ENCODE data around the gene KLHDC7B. TPM values are rescaled to one million over a fixed set of nuclear protein-coding genes. Genes with fewer than 3 reads are reported as not detected.

The KLHDC7B gene
- total RNA-seq (2014; rRNA removed; shearing (Covaris generic); ENCODE audit: low replicate concordance) = not detected in 2 replicates

DNA sequence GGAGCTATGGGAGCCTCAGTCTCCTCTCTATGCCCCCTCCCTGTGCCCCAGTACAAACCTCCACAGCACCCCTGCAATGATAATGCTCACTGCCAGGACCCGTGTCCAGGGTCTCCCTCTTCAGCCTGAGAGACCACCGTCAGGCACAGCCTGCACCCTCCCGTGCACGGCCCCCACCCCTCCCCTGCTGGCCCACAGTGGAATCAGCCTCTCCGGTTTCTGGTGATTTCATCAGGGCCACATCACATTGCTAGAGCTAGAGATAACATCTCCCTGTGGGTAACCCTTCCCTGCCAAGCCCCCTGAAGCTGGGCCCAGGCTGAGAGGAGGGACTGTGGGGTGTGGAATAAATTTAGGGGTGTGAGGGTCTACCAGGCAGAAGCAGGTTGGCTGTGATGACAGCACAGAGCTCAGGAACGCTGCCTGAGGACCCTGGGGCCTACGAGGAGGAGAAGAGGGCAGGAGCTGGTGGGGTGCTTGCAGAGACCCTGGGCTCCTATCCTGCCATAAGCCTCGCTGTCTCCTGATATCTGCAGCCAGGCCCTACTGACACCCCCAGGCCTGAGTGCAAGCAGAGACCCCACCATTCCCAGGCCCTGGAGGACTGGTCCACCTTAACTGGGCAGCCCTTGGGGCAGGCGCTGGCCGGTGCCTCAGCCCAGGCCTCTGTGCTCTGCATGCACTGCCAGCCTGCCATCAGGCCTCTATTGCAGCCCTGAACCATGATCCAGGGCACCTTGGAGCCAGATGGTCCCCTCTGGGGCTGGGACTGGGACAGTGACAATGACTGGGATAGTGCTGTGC is at the start of gene KLHDC7B:
Gene KLHDC7B, plus strand, starts transcription at position 378 of the 804 bp plus-strand sequence. Its CDS starts 345 bp downstream, at position 723.
- Histone ChIP-seq H3K27me3 (no peaks in the 10 kb centered on the region), H3K9me3 (no peaks in the 10 kb centered on the region), H3K36me3 (no peaks in the 10 kb centered on the region), H3K4me3 (no peak within 1 kb of the TSS)
- DNase-seq = no peak

DNA sequence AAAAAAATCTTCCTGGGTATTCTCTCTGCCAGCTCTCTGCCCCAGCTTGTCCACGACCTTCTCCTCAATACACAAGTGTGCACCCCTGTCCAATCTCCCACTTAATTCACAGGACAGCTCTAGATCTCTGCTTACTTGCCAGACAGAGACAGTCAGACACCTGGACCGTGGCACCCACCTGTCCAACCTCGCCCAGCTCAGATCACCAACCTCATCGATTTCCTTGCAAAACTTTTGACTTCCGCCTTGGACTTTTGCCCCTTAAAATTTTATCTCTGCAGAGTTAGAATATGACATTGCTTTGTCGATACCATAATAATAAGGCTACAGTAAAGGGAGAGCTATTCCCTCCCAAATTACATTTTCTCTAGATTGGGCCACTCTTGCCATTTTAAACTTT is 48.6 kb upstream of the KLHDC7B start:
- Histone ChIP-seq H3K4me3 (no peak overlapping the region), H3K9me3 (no peaks in the 10 kb centered on the region), H3K27me3 (no peaks in the 10 kb centered on the region), H3K36me3 (no peaks in the 10 kb centered on the region)
- DNase-seq = no peak

DNA sequence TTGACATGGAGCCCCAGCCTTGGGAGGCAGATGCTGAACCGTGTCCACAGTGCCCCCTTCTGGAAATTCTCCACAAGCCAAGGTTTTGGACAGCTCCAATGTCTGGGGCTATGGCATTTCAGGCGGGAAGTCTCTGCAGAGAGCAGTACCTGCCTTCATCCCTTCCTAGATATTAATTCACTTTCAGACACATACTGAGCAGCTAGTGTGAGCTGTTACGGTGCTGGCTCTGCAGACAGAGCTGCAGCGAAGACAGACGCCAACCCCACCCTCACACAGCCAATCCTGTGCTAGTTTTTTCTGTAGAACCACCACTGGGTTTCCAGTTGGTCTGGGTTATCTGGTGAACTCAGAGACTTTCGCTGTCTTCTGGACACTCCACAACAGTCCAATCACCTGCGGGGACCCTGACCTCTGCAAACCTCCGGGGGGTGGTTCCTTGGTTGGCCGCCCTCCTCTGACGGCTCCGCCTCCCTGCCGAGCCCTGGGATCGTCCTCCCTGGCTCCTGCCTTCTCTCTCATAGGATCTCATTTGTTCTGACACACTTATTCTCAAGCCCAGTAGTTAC is 47.3 kb upstream of the KLHDC7B start:
- Histone ChIP-seq H3K9me3 (no peaks in the 10 kb centered on the region), H3K4me3 (no peak overlapping the region), H3K36me3 (peaks cover 2% of the 10 kb centered on the region; the same call in 1 of the 2 replicates), H3K27me3 (no peaks in the 10 kb centered on the region)
- peak; percentile 44 for DNase-seq

DNA sequence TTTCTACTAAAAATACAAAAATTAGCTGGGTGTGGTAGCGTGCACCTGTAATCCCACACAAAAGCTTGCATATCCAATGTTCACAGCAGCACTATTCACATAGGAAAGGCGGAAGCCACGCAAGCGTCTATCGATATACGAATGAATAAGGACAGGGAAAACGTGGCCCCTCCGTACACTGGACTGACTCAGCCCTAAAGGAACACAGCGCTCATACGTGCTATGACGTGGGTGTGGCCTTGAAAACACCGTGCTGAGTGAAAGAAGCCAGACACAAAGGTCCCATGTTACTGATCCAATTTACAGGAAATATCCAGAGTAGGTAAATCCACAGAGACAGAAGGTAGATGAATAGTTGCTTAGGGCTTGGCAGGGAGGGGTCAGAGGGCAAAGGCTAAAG is 45.2 kb upstream of the KLHDC7B start:
- no peak for DNase-seq
- H3K9me3 ChIP-seq = no peaks in the 10 kb centered on the region
- H3K36me3 ChIP-seq = peaks cover 12% of the 10 kb centered on the region

DNA sequence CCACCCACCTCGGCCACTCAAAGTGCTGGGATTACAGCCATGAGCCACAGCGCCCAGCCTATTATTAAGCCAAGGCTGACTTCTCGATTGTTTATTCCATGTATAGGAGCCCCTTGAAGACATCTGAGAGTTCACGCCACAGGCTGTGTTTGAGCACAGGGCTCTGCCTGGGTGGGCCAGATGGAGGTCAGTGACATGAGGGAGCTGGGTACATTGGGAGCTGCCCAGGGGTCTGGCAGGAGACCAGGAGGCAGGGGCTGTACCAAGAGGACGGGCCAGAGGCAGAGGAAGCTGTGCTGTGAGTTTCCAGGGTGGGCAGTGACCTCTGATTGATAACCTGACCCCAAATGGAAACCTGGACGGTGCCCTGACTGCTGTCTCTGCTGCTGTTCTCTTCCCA is 43.6 kb upstream of the KLHDC7B start:
- Histone ChIP-seq H3K9me3 (no peaks in the 10 kb centered on the region), H3K27me3 (no peaks in the 10 kb centered on the region), H3K4me3 (no peak overlapping the region)

More for the DNA sequence above, 45.2 kb upstream of the KLHDC7B start:
- Histone ChIP-seq H3K27me3 (no peaks in the 10 kb centered on the region), H3K4me3 (no peak overlapping the region)

DNA sequence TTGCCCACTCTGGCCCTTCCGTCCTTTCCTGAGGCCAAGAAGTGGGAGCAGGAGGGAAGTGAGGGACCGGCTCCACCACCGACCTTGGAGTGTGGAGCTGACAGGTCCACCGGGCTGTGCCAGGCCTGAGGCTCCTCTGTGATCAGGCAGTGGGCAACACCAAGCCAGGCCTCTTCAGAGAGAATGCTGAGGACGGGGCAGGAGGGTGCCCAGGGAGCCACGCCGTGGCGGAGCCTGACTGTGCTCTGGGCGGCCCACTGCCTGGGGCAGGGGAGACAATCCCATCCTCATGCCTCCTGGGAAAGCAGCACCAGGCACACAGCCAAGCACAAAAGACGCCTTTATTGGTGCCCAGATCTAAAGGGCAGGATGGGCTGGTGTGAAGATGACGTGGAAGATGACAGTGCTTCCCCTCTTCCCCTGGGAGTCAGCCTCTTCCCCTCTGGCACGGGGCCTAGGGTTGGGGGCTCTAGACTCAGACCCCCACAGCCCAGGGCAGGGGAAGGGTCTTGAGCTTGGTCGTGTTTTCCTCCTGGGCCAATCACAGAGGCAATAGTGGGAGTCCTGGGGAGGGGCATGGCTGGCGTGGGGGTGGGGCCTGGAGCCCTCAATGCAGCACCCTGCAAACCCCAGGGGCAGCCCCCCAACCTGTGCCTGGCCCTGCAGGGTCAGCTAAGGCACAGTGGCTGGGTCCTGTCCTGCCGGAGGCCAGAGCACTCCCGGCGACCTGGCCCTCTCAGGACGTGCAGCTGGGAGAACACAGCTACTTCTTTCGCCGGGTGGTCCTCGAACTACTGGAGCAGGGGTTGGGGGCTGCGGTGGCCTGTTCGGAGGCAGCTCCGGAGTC is 42.8 kb upstream of the KLHDC7B start:
- H3K36me3 ChIP-seq = peaks cover 18% of the 10 kb centered on the region
- H3K9me3 ChIP-seq = no peaks in the 10 kb centered on the region
- no peaks in the 10 kb centered on the region for H3K27me3 ChIP-seq
- H3K4me3 ChIP-seq = no peak overlapping the region
- no peak for DNase-seq

More for the DNA sequence above, 43.6 kb upstream of the KLHDC7B start:
- DNase-seq = no peak
- peaks cover 18% of the 10 kb centered on the region for H3K36me3 ChIP-seq

DNA sequence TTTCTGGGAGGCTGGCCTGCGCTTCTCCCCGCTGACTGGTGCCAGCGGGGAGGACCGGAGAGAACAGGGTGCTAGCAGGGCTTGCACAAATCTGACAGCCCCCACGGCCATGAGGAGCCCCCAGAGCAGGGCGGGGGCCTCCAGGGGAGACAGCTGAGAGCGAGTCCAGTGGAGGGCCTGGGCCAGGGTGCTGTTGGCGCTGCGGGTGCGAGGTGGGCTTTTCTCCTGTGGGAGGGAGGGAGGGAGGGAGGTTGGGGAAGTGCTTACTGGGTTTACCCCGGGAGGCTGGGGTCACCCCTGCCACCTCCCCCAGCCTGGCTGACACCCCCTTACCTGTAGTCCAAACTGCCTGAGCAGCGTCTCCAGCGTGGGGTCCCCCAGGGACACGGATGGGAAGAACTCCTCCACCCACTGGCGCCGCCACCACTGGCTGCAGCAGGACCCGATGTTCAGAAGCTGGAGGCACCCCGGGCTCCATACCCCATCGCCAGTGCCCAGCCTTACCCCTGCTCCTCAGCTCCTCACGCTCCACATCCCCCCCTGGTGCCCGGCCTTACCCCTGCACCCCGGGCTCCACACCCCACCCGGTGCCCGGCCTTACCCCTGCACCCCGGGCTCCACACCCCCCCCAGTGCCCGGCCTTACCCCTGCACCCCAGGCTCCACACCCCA is 42.1 kb upstream of the KLHDC7B start:
- Histone ChIP-seq H3K4me3 (no peak overlapping the region), H3K36me3 (peaks cover 18% of the 10 kb centered on the region), H3K27me3 (no peaks in the 10 kb centered on the region), H3K9me3 (no peaks in the 10 kb centered on the region)
- no peak for DNase-seq

DNA sequence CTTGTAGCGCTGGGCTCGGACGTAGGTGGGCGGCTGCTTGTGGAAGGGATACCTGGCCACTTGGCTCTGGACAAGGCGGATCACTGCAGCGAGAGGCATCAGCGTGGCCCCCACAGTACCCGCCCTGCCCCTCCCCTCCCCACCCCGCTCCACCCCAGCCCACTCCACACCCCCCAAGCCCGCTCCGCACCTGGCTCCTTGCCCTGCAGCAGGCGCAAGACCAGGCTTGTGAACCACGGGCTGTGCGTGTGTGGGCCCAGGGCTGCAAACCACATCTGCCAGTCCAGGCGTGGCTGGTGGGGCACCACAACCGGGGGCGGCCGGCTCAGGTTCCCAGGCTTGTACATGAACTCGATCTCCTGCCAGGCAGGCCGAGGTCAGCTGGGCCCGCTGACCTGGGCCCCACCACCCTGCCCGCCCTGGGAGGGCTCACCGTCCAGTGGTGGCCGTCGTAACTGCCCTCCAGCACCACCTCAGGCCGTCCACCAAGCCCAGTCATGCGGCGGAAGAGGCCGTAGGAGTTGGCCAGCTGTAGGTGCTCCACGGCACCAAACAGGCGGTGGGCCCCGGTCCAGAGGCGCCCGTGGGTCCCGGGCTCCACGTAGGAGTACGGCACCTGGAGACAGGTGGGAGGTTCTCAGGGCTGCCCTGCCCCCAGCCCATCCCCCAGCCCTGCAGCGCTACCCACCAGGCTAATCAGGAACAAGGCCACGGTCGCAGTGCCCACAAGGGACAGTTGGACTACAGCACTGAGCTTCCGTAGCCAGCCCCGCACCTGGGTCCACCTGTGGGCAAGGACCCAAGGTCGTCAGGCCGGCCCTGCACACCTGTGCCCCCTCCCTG is 41.1 kb upstream of the KLHDC7B start:
- Histone ChIP-seq H3K36me3 (peaks cover 18% of the 10 kb centered on the region), H3K4me3 (no peak overlapping the region), H3K9me3 (no peaks in the 10 kb centered on the region), H3K27me3 (no peaks in the 10 kb centered on the region)
- no peak for DNase-seq

DNA sequence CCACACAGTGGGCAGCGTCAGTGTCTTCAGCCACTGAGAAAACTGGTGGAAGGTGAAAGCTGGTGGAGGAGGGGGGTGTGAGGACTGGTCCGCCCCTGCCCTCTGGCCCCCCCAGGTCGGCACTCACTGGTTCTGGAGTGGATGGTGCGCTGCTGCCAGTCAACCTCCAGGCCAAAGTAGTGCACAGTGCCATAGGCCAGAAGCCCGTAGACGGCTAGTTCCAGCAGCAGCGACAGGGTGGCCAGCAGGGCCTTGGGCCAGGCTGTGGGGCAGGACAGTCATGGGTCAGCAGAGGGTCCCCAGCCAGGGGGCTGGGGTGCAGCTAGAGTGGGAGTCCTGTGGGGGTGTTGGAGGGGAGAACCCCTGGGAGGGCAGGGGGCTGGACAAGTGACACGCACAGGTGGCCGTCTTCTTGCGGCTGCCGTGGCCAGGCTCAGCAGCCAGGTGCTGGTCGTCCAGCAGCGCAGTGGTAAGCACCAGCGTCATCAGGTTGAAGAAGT is 40.4 kb upstream of the KLHDC7B start:
- Histone ChIP-seq H3K27me3 (no peaks in the 10 kb centered on the region), H3K4me3 (no peak overlapping the region), H3K9me3 (no peaks in the 10 kb centered on the region), H3K36me3 (peaks cover 19% of the 10 kb centered on the region)
- no peak for DNase-seq

DNA sequence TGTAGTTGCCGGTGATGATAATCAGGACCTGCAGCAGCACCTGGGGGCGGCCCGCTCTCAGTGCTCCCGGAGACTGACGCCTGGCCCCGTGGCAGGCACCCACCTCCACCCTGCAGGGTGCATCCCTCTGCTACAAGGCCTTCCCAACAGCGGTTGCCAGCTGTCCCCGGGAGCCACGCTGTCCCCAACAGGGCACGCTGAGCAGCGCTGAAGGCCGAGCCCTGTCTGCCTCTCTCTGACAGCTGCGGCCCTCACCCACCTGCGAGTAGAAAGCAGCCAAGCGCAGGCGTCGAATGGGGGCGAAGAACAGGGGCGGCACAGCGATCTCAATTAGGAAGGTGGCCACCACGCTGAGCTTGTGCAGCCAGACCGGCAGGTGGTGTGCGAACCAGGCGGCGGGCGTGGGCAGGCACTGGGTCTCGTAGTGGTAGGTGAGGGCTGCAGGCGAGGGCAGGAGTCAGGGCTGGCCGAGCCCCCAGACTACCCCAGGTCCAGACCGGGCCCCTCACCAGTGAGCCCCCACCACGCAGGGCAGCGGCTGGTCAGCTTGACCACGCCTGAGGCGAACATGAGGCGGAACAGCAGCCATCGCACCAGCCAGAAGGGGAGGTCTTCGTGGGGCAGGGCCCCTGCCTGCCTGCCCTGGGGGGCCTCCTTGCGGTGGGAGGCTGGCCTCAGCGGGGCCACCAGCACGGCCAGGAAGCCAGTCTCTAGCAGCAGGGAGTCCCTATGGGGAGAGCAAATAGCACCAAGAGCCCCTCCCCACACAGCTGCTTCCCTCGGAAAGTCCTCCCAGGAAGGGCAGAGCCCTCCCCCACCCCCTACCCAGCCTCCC is 39.7 kb upstream of the KLHDC7B start:
- no peaks in the 10 kb centered on the region for H3K9me3 ChIP-seq
- peaks cover 22% of the 10 kb centered on the region for H3K36me3 ChIP-seq
- DNase-seq = no peak
- H3K27me3 ChIP-seq = no peaks in the 10 kb centered on the region
- peak overlapping the region; percentile 98 for H3K4me3 ChIP-seq

DNA sequence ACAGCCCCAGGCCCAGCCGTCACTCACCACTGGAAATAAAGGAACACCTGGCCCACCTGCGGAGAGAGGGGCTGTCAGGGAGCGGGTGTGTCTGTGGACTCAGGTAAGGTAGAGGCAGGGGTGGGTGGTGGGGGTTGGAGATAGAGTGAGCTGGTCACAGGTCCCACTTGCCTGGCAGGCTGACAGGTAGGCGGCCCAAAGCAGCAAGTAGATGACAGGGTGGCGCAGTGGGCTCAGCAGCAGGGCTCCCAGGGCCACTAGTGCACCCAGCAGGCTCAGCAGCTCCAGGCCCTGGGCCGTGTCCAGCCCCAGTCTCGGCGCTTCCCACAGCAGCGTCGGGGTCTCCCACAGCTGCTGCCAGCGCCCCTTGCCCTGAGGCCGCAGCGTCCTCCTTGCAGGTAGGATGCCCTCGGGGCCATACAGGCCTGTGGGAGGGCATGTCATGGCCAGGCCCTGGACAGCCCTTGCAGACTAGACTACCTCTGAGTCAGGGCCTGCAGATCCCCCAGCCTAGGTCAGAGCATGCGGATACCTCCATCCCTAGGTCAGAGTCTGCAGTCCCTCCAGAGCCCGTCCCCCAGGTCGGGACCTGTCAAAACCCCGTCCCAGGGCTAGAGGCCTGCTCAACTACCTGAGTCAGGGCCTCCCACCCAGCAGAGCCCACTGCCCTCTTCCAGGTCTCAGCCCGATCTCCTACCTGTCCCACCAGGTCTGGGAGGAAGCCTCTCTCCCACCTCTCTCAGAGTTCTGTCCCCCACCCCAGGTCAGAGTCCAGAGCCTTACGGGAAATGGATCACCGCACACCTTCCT is 38.9 kb upstream of the KLHDC7B start:
- DNase-seq = no peak
- H3K36me3 ChIP-seq = peaks cover 22% of the 10 kb centered on the region

DNA sequence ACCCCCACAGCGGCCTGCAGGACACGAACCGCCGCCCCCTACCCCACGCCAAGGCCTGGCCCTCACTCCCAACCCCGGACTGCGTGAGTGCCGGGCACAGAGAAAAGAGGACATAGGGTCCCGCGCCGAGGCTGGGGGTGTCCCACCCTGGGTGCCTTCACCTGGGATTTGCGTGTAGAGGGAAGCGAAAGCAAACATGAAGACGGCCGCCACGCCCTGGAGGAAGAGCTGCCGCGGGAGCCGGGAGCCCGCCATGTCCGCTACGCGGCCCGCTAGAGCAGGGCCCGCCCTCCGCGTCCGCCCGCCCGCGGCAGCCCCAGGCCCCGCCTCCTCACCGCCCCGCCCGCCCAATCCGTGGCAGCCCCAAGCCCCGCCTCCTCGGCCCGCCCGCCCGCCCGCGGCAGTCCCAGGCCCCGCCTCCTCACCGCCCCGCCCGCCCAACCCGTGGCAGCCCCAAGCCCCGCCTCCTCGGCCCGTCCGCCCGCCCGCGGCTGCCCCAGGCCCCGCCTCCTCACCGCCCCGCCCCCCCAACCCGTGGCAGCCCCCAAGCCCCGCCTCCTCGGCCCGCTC is 38.2 kb upstream of the KLHDC7B start, which contains the start of gene LMF2:
Gene LMF2, minus strand, starts transcription at position 282 of the 570 bp plus-strand sequence. Its CDS starts 27 bp downstream, at position 255.
- peak; percentile 81 for DNase-seq

More for the DNA sequence above, 38.9 kb upstream of the KLHDC7B start:
- peak overlapping the region; percentile 98 for H3K4me3 ChIP-seq
- H3K27me3 ChIP-seq = no peaks in the 10 kb centered on the region
- H3K9me3 ChIP-seq = no peaks in the 10 kb centered on the region

DNA sequence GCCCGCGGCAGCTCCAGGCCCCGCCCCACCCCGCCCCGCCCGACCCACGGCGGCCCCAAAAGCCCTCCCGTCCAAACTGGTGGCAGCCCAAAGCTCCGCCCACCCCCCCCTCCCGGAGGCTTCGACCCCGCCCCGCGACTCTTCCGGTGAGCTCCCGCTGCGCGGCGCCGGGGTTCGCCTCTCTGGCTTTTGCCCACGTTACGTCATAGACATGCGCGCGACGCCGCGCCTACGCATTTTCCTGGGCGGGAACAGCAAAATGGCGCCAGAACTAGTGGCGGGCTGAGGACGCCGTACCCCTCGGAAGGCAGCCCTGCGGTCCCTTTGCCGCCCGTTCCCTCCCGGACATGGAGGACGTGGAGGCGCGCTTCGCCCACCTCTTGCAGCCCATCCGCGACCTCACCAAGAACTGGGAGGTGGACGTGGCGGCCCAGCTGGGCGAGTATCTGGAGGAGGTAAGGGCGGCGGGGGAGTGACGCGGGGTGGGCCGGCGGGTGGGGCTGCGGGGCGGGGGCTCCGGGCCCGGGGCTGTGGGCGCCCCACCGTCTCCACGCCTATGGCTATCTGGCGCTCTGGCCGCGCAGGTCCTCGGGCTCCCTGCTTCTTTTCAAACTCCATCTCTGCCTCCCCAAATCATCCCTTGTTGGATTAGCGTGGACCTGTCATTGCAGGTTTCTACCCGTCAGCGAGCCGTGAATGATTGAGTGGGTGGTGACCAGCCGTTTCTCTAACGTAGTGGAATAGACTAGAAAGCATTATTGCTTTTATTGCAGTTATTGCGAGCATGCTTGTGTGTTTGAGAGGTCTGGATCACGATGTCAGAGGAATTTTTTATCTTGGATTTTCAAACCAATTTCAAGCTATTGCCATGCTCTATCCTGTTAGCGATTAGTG is 37.5 kb upstream of the KLHDC7B start, which contains the start of gene NCAPH2:
Gene NCAPH2, plus strand, starts transcription at position 234 of the 894 bp plus-strand sequence. Its CDS starts 114 bp downstream, at position 348.
- Histone ChIP-seq H3K27me3 (no peaks in the 10 kb centered on the region), H3K9me3 (no peaks in the 10 kb centered on the region), H3K4me3 (peak within 1 kb of the TSS; percentile 98), H3K36me3 (peaks cover 26% of the 10 kb centered on the region)
- peak; percentile 89 for DNase-seq

More for the DNA sequence above, 38.2 kb upstream of the KLHDC7B start, which contains the start of gene LMF2:
- H3K9me3 ChIP-seq = no peaks in the 10 kb centered on the region
- H3K27me3 ChIP-seq = no peaks in the 10 kb centered on the region
- H3K4me3 ChIP-seq = peak within 1 kb of the TSS; percentile 98
- peaks cover 22% of the 10 kb centered on the region for H3K36me3 ChIP-seq

Measured in MG63 (cell line).